ENCODE measurements around the gene CHTF8.
A peak's percentile ranks its signal among the peaks of the same experiment; 100 is the strongest.

Gene CHTF8

DNA sequence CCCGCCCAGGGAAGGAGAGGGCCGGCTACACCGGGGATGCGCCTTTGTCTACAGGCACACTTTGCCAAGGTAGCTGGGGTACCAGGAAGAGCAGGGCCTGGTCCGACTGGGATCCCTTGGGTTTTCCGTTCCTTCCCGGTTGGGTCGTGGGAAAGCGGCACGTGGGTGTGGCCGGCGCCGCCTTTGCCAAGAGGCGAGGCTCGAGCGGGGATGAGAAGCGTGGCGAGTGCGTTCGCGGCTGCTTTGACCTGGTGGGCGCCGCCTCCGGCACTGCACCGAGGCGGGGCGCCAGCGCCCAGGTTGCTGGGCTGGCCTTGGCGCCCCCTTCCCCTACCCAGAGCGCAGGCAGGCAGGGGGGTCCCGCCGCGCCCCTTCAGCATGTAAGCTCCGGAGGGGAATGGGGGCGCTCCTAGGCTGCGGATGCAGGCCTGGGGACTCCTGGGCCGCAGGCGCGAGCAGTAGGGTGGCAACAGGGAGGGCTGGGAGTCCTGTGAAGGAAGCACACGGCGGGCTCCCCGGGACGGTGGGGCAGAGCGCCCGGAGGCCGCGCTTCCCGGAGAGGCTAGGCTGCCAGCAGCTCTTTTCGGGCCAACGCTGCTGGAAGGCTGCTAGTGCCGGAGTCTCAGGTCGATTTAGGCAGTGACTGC lies 24.9 kb downstream of the CHTF8 start:
- TF ChIP-seq EZH2phosphoT487 (IDR thresholded peaks at IDR 0.05; ENCODE audit: low read depth) = no peak
- TF ChIP-seq, protein P1, sequence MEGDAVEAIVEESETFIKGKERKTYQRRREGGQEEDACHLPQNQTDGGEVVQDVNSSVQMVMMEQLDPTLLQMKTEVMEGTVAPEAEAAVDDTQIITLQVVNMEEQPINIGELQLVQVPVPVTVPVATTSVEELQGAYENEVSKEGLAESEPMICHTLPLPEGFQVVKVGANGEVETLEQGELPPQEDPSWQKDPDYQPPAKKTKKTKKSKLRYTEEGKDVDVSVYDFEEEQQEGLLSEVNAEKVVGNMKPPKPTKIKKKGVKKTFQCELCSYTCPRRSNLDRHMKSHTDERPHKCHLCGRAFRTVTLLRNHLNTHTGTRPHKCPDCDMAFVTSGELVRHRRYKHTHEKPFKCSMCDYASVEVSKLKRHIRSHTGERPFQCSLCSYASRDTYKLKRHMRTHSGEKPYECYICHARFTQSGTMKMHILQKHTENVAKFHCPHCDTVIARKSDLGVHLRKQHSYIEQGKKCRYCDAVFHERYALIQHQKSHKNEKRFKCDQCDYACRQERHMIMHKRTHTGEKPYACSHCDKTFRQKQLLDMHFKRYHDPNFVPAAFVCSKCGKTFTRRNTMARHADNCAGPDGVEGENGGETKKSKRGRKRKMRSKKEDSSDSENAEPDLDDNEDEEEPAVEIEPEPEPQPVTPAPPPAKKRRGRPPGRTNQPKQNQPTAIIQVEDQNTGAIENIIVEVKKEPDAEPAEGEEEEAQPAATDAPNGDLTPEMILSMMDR (IDR thresholded peaks at IDR 0.05; ENCODE audit: low read depth, low read length) = no peak
- Histone ChIP-seq H3K79me2 (ENCODE audit: low read length) (no peaks in the 10 kb centered on the region), H3K4me3 (ENCODE audit: low read length) (no peak overlapping the region), H4K20me1 (ENCODE audit: insufficient read depth, low read length) (peaks cover 2% of the 10 kb centered on the region; the same call in 1 of the 2 replicates), H2AFZ (ENCODE audit: low read depth, low read length) (no peak overlapping the region), H3K4me2 (ENCODE audit: low read length) (no peak overlapping the region), H3K4me1 (ENCODE audit: low read length) (peaks cover 8% of the 10 kb centered on the region; the same call in 1 of the 2 replicates), H3K27ac (ENCODE audit: low read length) (no peak overlapping the region), H3K9ac (ENCODE audit: low read length) (no peak overlapping the region), H3K27me3 (ENCODE audit: low read depth, low read length) (no peaks in the 10 kb centered on the region), H3K36me3 (replicated peaks; ENCODE audit: low read depth, low read length) (peaks cover 3% of the 10 kb centered on the region), H3K9me3 (ENCODE audit: insufficient read depth, low read length) (no peaks in the 10 kb centered on the region)

DNA sequence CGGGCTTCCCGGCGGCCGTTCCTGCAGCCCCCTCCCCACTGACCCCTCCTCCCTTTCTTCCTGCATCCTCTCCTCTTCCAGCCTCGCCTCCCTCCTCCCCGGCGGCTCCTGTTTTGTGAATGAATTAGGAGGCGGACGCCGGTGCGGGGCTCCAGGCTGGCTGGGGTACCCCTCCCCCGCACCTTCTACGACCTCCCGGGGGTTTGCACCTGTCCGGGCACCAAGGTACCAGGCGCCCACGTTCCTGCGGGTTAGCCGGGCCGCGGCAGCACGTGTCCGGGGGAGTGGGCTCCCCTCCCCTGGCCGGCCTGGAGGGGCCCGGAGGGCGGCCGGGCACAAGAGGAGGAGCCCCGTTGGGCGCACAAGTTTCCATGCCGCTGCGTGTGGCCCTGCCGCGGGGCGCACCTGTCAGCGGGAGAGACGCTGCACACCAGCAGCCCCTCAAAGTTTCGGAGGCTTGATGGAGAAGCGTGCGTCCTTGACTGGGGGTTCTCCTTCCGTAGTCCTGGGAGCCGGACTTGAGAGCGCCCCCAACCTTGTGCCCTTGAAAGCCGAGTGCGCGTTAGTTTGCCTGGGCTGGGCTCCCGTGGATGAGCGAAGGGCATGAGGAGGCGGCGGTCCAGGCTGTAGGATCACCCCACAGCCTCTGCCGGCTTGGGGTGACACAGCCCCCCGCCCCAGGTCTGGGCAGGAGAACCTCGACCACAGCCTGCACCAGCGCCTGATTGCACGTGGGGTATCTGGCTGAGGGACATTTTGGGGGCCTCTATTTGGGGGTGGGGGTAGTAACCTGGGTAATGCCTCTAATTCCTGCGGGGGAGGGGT lies 25.7 kb downstream of the CHTF8 start:
- Histone ChIP-seq H3K27ac (ENCODE audit: low read length) (no peak overlapping the region), H3K4me1 (ENCODE audit: low read length) (peaks cover 8% of the 10 kb centered on the region; the same call in 1 of the 2 replicates), H3K9me3 (ENCODE audit: insufficient read depth, low read length) (no peaks in the 10 kb centered on the region), H3K36me3 (replicated peaks; ENCODE audit: low read depth, low read length) (peaks cover 3% of the 10 kb centered on the region), H3K27me3 (ENCODE audit: low read depth, low read length) (no peaks in the 10 kb centered on the region), H3K79me2 (ENCODE audit: low read length) (no peaks in the 10 kb centered on the region), H2AFZ (ENCODE audit: low read depth, low read length) (no peak overlapping the region), H3K4me3 (ENCODE audit: low read length) (peak overlapping the region; percentile 76), H4K20me1 (ENCODE audit: insufficient read depth, low read length) (no peaks in the 10 kb centered on the region), H3K4me2 (ENCODE audit: low read length) (peak overlapping the region; percentile 97), H3K9ac (ENCODE audit: low read length) (peak overlapping the region; percentile 56)
- no peak for TF ChIP-seq EZH2phosphoT487 (IDR thresholded peaks at IDR 0.05; ENCODE audit: low read depth)
- TF ChIP-seq, protein P1 (IDR thresholded peaks at IDR 0.05; ENCODE audit: low read depth, low read length) = no peak

DNA sequence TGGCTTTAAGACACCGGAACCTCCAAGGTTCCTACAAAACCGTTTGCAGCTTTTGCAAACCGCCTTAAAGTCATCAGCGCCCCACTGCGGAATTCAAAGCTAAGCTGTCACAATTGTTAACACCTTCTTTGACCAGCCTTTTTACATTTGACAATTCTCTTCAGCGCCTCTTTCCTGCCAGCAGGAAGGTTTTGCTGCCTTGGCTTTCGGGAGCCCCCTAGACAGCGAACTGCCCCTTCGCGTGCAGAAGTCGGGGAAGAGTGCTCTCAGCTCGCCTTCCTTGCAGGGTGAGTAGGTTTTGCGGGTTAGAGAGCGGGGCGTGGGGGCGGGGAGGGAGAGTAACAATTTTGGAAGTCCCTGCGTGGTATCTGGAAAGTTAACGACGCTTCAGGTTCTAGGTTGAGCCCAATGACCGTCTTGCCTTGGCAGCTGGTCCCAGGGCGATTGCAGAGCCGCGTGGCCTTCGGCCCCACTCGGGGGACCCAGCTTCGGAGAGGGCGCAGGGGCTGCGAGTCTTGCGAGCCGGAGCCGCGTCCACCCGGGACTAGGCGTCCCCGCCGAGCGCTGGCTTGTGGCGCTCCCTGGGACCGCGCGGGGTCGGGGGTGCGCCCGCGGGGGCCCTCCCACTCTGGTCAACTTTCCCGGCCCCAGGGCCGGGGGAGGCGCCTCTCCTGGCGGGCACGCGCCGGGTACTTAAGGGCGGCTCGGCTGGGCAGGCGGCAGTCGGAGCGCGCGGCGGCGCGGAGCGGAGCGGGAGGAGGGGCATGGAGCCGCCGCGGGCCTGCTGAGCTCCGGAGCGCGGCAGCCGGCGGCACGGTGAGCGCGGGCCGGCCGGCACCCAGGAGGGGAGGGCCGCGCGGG lies 26.7 kb downstream of the CHTF8 start, which contains the start of gene HAS3:
Gene HAS3 (plus strand): TSS at position 153 of the 861 bp plus-strand sequence. CDS start 3,743 bp downstream, outside the sequence.
- Histone ChIP-seq H2AFZ (ENCODE audit: low read depth, low read length) (0 out of 2 replicates have a peak within 1 kb of the TSS, but pooled peaks have one; percentile 56), H4K20me1 (ENCODE audit: insufficient read depth, low read length) (no peaks in the 10 kb centered on the region), H3K4me2 (ENCODE audit: low read length) (peak within 1 kb of the TSS; percentile 97), H3K27me3 (ENCODE audit: low read depth, low read length) (no peaks in the 10 kb centered on the region), H3K9ac (ENCODE audit: low read length) (peak within 1 kb of the TSS; percentile 56), H3K36me3 (replicated peaks; ENCODE audit: low read depth, low read length) (peaks cover 3% of the 10 kb centered on the region), H3K9me3 (ENCODE audit: insufficient read depth, low read length) (no peaks in the 10 kb centered on the region), H3K27ac (ENCODE audit: low read length) (no peak within 1 kb of the TSS), H3K79me2 (ENCODE audit: low read length) (no peaks in the 10 kb centered on the region), H3K4me3 (ENCODE audit: low read length) (peak within 1 kb of the TSS; percentile 76), H3K4me1 (ENCODE audit: low read length) (peaks cover 8% of the 10 kb centered on the region; the same call in 1 of the 2 replicates)
- TF ChIP-seq, protein P1 (IDR thresholded peaks at IDR 0.05; ENCODE audit: low read depth, low read length) = peak; percentile 76
- TF ChIP-seq EZH2phosphoT487 (IDR thresholded peaks at IDR 0.05; ENCODE audit: low read depth) = no peak
